ENCODE measurements around the gene GABBR1.

Gene GABBR1

DNA sequence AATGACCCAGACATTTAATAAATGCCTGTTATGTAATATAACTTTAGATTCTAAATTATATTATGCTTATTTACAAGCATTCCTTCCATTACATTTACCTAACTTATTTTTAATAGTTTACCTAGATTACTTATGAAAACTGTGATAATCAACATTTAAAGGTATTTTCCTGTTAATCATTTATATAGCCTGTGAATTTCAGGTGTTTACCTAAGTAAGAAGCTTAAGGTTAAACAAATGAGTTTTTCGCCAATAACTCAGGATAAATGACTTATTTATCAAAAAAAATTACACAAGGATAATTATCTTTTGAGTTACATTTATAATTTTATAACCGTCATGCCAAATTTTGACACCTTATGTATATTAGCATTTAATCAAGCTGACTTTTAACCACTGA, 108.9 kb downstream of the GABBR1 start:
- no peak for DNase-seq

DNA sequence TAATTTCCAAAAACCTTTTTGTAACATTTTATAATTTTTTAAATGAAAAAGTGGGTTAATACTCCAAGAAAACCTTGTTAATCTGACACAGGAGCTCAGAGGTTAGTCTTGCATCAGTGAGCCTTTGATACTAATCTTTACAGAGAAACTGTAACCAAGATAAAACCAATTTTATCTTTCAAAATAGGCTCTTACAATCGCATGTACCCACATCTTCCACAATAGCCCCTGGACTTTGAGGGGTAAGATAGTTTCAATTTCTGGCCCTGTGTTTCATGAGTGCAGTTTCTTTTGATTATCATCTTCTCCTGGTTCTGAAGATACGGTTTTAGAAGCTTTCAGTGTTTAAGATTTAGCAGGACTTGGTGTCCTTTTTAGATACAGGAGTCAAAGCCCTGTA, 110.8 kb downstream of the GABBR1 start:
- no peak for DNase-seq

DNA sequence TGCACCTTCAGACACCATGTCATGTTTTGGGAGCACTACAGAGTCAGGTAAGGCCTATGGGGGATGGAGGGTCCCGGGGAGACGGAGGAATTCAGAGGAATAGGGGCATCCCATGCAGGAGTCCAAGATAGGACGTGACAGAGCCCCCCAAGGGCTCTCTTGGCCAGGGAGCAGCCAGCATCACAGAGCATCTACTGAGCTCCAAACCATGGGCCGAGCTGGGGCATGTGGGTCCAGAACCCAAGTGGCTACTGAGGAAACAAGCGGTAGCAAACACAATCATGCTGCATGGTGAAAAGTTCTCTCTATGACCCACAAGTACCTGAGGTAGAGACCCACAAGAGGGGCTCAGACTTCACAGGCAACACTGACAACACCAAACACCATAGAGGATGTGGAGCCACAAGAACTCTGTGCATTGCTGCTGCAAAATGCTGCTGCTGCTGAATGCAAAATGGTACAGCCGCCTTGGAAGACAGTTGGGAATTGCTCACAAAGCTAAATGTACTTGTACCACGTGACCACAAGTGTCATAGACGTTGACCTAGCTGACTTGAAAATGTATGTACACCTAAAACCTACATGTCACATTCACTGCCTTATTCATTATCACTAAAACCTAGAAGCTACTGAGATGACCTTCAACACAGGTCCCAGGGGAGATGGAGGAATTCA, 111.8 kb downstream of the GABBR1 start:
- no peak for DNase-seq

DNA sequence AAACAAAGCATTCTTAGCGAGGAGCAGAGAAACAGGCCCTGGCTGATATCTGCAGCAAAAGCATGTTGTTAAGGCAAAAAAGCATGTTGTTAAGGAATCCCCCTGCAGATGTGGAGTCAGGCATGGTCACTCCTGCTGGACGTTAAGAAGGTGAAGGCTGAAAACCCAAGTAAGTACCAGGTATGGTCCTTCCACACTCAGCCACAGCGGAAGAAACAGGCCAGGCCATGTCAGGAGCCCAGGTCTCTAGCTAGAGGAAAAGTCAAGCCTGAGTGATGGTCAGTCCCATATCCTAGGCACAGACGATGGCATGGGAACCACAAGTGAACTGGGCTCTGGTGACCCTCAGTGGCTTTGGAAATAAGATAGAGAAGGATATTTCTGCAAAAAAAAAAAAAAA, 112.8 kb downstream of the GABBR1 start:
- no peak for DNase-seq

DNA sequence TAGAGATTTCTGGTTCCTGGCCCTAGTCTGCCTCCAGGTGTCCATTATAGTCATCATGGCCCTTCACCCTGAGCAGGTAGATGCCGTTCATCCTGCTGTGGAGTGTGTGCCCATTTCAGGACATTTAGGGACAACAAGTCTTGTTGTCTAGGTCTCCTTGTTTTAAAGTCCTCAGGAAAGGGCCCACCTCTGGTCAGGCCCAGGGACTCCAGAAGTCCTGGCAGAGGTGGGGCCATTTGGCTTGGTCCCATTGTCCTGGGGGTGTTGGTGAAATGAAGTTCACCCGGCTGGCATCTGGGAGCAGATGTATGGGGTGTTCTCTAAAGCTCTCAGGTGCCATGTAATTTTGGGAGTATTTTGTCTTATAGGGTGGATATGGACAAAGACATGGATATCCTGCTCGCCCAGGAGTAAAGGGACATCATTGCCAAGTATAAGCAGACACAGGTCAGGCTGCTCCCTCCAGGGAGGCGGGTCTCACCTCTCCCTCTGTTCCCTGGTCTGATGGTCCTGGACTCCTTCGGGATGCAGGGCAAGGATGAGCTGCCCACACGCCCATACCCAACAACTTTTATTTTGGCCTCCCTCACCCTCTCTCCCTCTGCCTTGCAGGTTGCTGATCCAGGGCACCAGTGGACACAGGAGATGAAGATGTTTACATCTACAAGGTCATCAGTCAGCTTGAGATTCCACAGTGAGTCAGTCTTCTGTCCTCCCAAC, 113.5 kb downstream of the GABBR1 start:
- no peak for DNase-seq

- no peak for DNase-seq
Observed at GRCh38 chr6:29517728-29518440, 115.1 kb downstream of the GABBR1 start.

DNA sequence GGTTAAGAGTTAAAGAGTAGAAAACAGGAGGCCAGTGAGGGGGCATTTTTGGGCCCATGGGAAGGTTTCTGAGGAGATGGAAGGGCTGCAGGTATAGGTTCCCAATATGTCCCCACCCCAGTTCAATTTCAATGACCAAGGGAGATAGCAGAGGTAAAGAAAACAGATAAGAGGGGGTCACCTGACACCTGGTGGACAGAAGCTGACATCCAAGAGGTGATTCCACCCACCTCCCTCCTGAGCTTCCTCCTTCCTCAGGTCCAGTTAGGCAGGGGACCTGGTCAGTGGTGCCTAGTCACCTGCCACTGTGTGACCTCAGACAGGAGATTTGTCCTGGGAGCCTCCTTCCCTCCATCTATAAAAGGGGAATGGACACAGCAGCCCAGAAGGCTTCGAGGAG, 115.7 kb downstream of the GABBR1 start:
- no peak for DNase-seq

DNA sequence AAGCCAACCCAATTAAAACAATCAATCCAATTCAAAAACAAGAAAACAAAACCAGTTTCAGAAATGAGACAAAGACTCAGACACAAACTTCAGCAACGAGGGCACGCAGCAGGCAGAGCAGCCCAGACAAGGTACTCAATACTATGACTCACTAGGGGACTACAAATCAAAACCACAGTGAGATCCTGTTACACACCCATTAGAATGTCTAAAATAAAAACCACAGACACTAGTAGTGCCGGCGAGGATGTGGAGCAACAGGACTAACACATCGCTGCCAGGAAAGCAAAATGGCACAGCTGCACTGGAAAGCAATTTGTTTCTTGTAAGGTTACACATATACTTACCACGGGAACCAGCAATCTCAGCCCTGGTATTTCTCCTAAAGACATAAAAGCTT, 116.9 kb downstream of the GABBR1 start:
- DNase-seq, result no peak

GRCh38 chr6:29510746-29511300, 122.2 kb downstream of the GABBR1 start:
- DNase-seq, result no peak

DNA sequence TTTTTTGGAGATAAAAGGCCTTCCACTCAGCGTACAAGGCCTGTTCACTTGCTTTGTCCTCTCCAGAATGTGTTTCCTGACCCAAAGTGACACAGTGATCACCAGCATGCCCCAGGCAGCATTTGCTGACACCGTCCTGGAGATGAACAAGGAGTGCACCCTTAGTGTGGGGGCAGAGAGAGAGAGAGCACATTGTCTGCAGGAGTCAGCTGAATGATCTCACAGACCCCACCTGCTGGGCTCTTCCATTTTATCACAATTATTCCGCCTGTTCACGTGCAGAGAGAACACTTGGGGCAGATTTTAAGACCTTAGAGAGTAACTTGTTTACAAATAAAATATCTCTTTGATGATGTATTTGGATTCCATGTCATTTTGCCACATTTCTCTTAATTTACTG, 122.8 kb downstream of the GABBR1 start:
- no peak for DNase-seq

Measured in hippocampal formation (tissue), 2 donors.